Caco-2 (cell line): ENCODE measurements around the gene CHPT1. TPM values are rescaled to one million over a fixed set of nuclear protein-coding genes. Genes with fewer than 3 reads are reported as not detected.

ENCODE experiments used
- BruUV-seq: library from RNA; stranded (reverse); fragments of 400-500 nt; replicated peaks from 2 replicates; lab custom pipeline; 2021; lab: Mats Ljungman, UMichigan
- CTCF ChIA-PET: fragments of 300-600 bp; sonication (Branson Sonifier 250); formaldehyde crosslinking; loops from one replicate; lab custom pipeline; 2022; ENCODE audit warnings: antibody characterized with exemption; lab: Charles Lee
- POLR2A ChIA-PET: fragments of 300-600 bp; sonication (Branson Sonifier 250); formaldehyde crosslinking; loops from one replicate; lab custom pipeline; 2022; ENCODE audit warnings: antibody characterized with exemption; lab: Charles Lee
- DNase-seq, 2 experiments: peaks; one replicate each; pipeline versions ENCODE4 v3.0.0 to v3.0.0-alpha.2; 2020 to 2022
- H3K27me3 ChIP-seq: replicated peaks from 2 replicates; pipeline ENCODE4 v1.6.0; 2011; ENCODE audit warnings: low read length; ENCODE audit not compliant: control insufficient read depth, insufficient read depth
- H3K36me3 ChIP-seq: 2 replicates; pipeline ENCODE4 v1.5.1; 2011; ENCODE audit warnings: low read length; ENCODE audit not compliant: control insufficient read depth, insufficient read depth
- H3K4me1 ChIP-seq: fragments of 250-450 bp; sonication (Bioruptor Pico); 2 replicates; pipeline ENCODE4 v1.5.1; 2020; ENCODE audit warnings: mild to moderate bottlenecking
- H3K4me3 ChIP-seq: 2 replicates; pipeline ENCODE4 v1.5.1; 2011; ENCODE audit warnings: low read depth, mild to moderate bottlenecking, control low read depth, low read length
- H3K9me3 ChIP-seq: fragments of 250-450 bp; sonication (Bioruptor Pico); 2 replicates; pipeline ENCODE4 v1.5.1; 2020; ENCODE audit warnings: mild to moderate bottlenecking, moderate library complexity
- H3K27ac Mint-ChIP-seq: one replicate; pipeline ENCODE4 v1.8.0; 2022; ENCODE audit warnings: mixed read lengths; ENCODE audit not compliant: unreplicated experiment
- H3K27me3 Mint-ChIP-seq: one replicate; pipeline ENCODE4 v1.8.0; 2022; ENCODE audit warnings: mixed read lengths; ENCODE audit not compliant: insufficient read depth, unreplicated experiment
- H3K36me3 Mint-ChIP-seq: one replicate; pipeline ENCODE4 v1.8.0; 2022; ENCODE audit warnings: mild to moderate bottlenecking, mixed read lengths; ENCODE audit not compliant: insufficient read depth, unreplicated experiment
- H3K4me1 Mint-ChIP-seq: one replicate; pipeline ENCODE4 v1.8.0; 2022; ENCODE audit warnings: low read depth, mixed read lengths; ENCODE audit not compliant: unreplicated experiment
- H3K4me3 Mint-ChIP-seq: one replicate; pipeline ENCODE4 v1.8.0; 2022; ENCODE audit warnings: mild to moderate bottlenecking, moderate library complexity, mixed read lengths; ENCODE audit not compliant: unreplicated experiment
- H3K9me3 Mint-ChIP-seq: one replicate; pipeline ENCODE4 v1.8.0; 2022; ENCODE audit warnings: mixed read lengths; ENCODE audit not compliant: unreplicated experiment
- CTCF ChIP-seq, 2 experiments: fragments of 200-600 bp in 1 of 2; IDR thresholded peaks; 1 replicate in 1 of 2; 2 replicates in 1 of 2; pipeline versions ENCODE4 v1.5.1 to v1.8.0; 2011 to 2022; ENCODE audit warnings: antibody characterized with exemption in 1 of 2, control low read depth in 1 of 2, inconsistent platforms in 1 of 2, low read depth in 1 of 2, low read length in 1 of 2, mild to moderate bottlenecking in 1 of 2, moderate library complexity in 1 of 2; ENCODE audit not compliant: insufficient read depth in 1 of 2, severe bottlenecking in 1 of 2, unreplicated experiment in 1 of 2
- intact Hi-C: fragments of 100-400 bp; cut with micrococcal nuclease; formaldehyde crosslinking; loops from one replicate; pipeline ENCODE4 v1.10.0; 2022; ENCODE audit not compliant: unreplicated experiment
- total RNA-seq: library from RNA; stranded (reverse); gene quantifications from 2 replicates; pipeline ENCODE4 v1.2.3, GENCODE V29; 2022

The CHPT1 gene
- total RNA-seq, 1 experiment from 2014 or later: 54.6 TPM

- Histone ChIP-seq H3K4me3 (no peak overlapping the region), H3K27me3 (no peaks in the 10 kb centered on the region), H3K9me3 (no peaks in the 10 kb centered on the region), H3K36me3 (no peaks in the 10 kb centered on the region), H3K4me1 (no peaks in the 10 kb centered on the region)
- Mint-ChIP-seq H3K4me1 (peaks cover 13% of the 10 kb centered on the region), H3K36me3 (no peaks in the 10 kb centered on the region), H3K4me3 (no peak overlapping the region), H3K9me3 (no peaks in the 10 kb centered on the region), H3K27ac (no peak overlapping the region), H3K27me3 (no peaks in the 10 kb centered on the region)
- BruUV-seq: no TSS peak
- intact Hi-C loops: no loop called here
- no peak for DNase-seq
- CTCF ChIA-PET: no interaction called here
- POLR2A ChIA-PET: no interaction called here
- no peak for TF ChIP-seq CTCF (IDR thresholded peaks at IDR 0.05; ENCODE audit: insufficient read depth in 1 of 2, low read depth in 1 of 2, low read length in 1 of 2, severe bottlenecking in 1 of 2, unreplicated experiment in 1 of 2)
Measured at GRCh38 chr12:101650346-101651117, 46.9 kb upstream of the CHPT1 start.

GRCh38 chr12:101653030-101653429, 44.4 kb upstream of the CHPT1 start:
- intact Hi-C loops: no loop called here
- CTCF ChIA-PET: no interaction called here
- Mint-ChIP-seq H3K9me3 (no peaks in the 10 kb centered on the region), H3K27ac (no peak overlapping the region), H3K4me3 (no peak overlapping the region), H3K4me1 (peaks cover 13% of the 10 kb centered on the region), H3K27me3 (no peaks in the 10 kb centered on the region), H3K36me3 (no peaks in the 10 kb centered on the region)
- Histone ChIP-seq H3K9me3 (no peaks in the 10 kb centered on the region), H3K36me3 (no peaks in the 10 kb centered on the region), H3K4me1 (no peaks in the 10 kb centered on the region), H3K4me3 (no peak overlapping the region), H3K27me3 (no peaks in the 10 kb centered on the region)
- no TSS peak for BruUV-seq
- DNase-seq: no peak
- POLR2A ChIA-PET: no interaction called here
- TF ChIP-seq CTCF (IDR thresholded peaks at IDR 0.05; ENCODE audit: insufficient read depth in 1 of 2, low read depth in 1 of 2, low read length in 1 of 2, severe bottlenecking in 1 of 2, unreplicated experiment in 1 of 2): no peak

- Mint-ChIP-seq H3K4me3 (no peak overlapping the region), H3K27me3 (no peaks in the 10 kb centered on the region), H3K27ac (no peak overlapping the region), H3K9me3 (no peaks in the 10 kb centered on the region), H3K4me1 (peaks cover 13% of the 10 kb centered on the region), H3K36me3 (no peaks in the 10 kb centered on the region)
- Histone ChIP-seq H3K4me3 (no peak overlapping the region), H3K36me3 (no peaks in the 10 kb centered on the region), H3K27me3 (no peaks in the 10 kb centered on the region), H3K9me3 (no peaks in the 10 kb centered on the region), H3K4me1 (no peaks in the 10 kb centered on the region)
- intact Hi-C loops: no loop called here
- TF ChIP-seq CTCF (IDR thresholded peaks at IDR 0.05; ENCODE audit: insufficient read depth in 1 of 2, low read depth in 1 of 2, low read length in 1 of 2, severe bottlenecking in 1 of 2, unreplicated experiment in 1 of 2): no peak
- BruUV-seq: no TSS peak
- CTCF ChIA-PET: no interaction called here
- POLR2A ChIA-PET: no interaction called here
- no peak for DNase-seq
Measured at GRCh38 chr12:101653503-101653902, 43.9 kb upstream of the CHPT1 start.
